H9 (cell line): ENCODE measurements around the gene ADAMTS15. TPM values are rescaled to one million over a fixed set of nuclear protein-coding genes. Genes with fewer than 3 reads are reported as not detected.
"Not testable (repeated sequence)": the region's sequence is repeated elsewhere in the genome, so short reads cannot be mapped to it uniquely, and the experiment has no call there.

Experiments
- DNase-seq: peaks from one replicate; pipeline ENCODE4 v3.0.0-alpha.2; 2017
- H2AFZ ChIP-seq: one replicate; pipeline ENCODE4 v1.6.1; 2013; ENCODE audit warnings: mild to moderate bottlenecking, low read length, control low read depth, moderate library complexity
- H2AK5ac ChIP-seq: 2 replicates; pipeline ENCODE4 v1.6.1; 2013; ENCODE audit warnings: low read length, control low read depth, mixed read lengths; ENCODE audit not compliant: insufficient read length
- H2BK120ac ChIP-seq: one replicate; pipeline ENCODE4 v1.6.1; 2013; ENCODE audit warnings: low read depth, mild to moderate bottlenecking, low read length, control low read depth, inconsistent platforms; ENCODE audit not compliant: poor library complexity, severe bottlenecking
- H2BK12ac ChIP-seq: 2 replicates; pipeline ENCODE4 v1.6.1; 2013; ENCODE audit warnings: low read length, control low read depth, mixed read lengths, low read depth; ENCODE audit not compliant: insufficient read length
- H2BK15ac ChIP-seq: 2 replicates; pipeline ENCODE4 v1.6.1; 2013; ENCODE audit warnings: low read depth, low read length, control low read depth
- H2BK20ac ChIP-seq: one replicate; pipeline ENCODE4 v1.6.1; 2013; ENCODE audit warnings: low read depth, mild to moderate bottlenecking, low read length, control low read depth, inconsistent platforms; ENCODE audit not compliant: poor library complexity, severe bottlenecking
- H2BK5ac ChIP-seq: 2 replicates; pipeline ENCODE4 v1.6.1; 2013; ENCODE audit warnings: low read length, control low read depth, mixed read lengths; ENCODE audit not compliant: insufficient read length
- H3K14ac ChIP-seq: 2 replicates; pipeline ENCODE4 v1.6.1; 2013; ENCODE audit warnings: low read length, control low read depth; ENCODE audit not compliant: insufficient read depth
- H3K18ac ChIP-seq: 2 replicates; pipeline ENCODE4 v1.6.1; 2013; ENCODE audit warnings: low read depth, mild to moderate bottlenecking, mixed read lengths, low read length, control low read depth; ENCODE audit not compliant: insufficient read length
- H3K23ac ChIP-seq: 2 replicates; pipeline ENCODE4 v1.6.1; 2013; ENCODE audit warnings: low read length, control low read depth, mixed read lengths, low read depth; ENCODE audit not compliant: insufficient read length
- H3K23me2 ChIP-seq: 2 replicates; pipeline ENCODE4 v1.6.1; 2013; ENCODE audit warnings: low read depth, mild to moderate bottlenecking, mixed read lengths, low read length, control low read depth; ENCODE audit not compliant: insufficient read length, poor library complexity, severe bottlenecking
- H3K27ac ChIP-seq: 2 replicates; pipeline ENCODE4 v1.5.1; 2013; ENCODE audit warnings: low read length, control low read depth, mixed read lengths, low read depth; ENCODE audit not compliant: insufficient read length
- H3K27me3 ChIP-seq: 2 replicates; pipeline ENCODE4 v1.6.1; 2013; ENCODE audit warnings: low read length, control low read depth, inconsistent platforms; ENCODE audit not compliant: insufficient read depth
- H3K4ac ChIP-seq: 2 replicates; pipeline ENCODE4 v1.6.1; 2013; ENCODE audit warnings: low read depth, mild to moderate bottlenecking, control low read depth, inconsistent platforms, low read length, moderate library complexity
- H3K4me1 ChIP-seq: 2 replicates; pipeline ENCODE4 v1.6.1; 2013; ENCODE audit warnings: low read length, control low read depth, inconsistent platforms; ENCODE audit not compliant: insufficient read depth
- H3K4me2 ChIP-seq: 2 replicates; pipeline ENCODE4 v1.6.1; 2013; ENCODE audit warnings: low read length, control low read depth, mixed read lengths; ENCODE audit not compliant: insufficient read length, insufficient read depth
- H3K56ac ChIP-seq: 2 replicates; pipeline ENCODE4 v1.6.1; 2013; ENCODE audit warnings: low read depth, mild to moderate bottlenecking, mixed read lengths, low read length, control low read depth; ENCODE audit not compliant: insufficient read length
- H3K79me1 ChIP-seq: 2 replicates; pipeline ENCODE4 v1.6.1; 2013; ENCODE audit warnings: low read depth, mild to moderate bottlenecking, moderate library complexity, low read length, control low read depth, inconsistent platforms; ENCODE audit not compliant: insufficient read depth, poor library complexity, severe bottlenecking
- H3K79me2 ChIP-seq: 2 replicates; pipeline ENCODE4 v1.6.1; 2013; ENCODE audit warnings: low read length, control low read depth, inconsistent platforms; ENCODE audit not compliant: insufficient read depth
- H3K9ac ChIP-seq: 2 replicates; pipeline ENCODE4 v1.6.1; 2013; ENCODE audit warnings: low read length, control low read depth, mixed read lengths; ENCODE audit not compliant: insufficient read length; ENCODE audit errors: extremely low read depth
- H3K9me3 ChIP-seq: one replicate; pipeline ENCODE4 v1.6.1; 2013; ENCODE audit warnings: low read depth, low read length, inconsistent platforms; ENCODE audit not compliant: control insufficient read depth
- H3T11ph ChIP-seq: one replicate; pipeline ENCODE4 v1.6.1; 2013; ENCODE audit warnings: mild to moderate bottlenecking, low read length, control low read depth, inconsistent platforms
- H4K20me1 ChIP-seq: one replicate; pipeline ENCODE4 v1.6.1; 2013; ENCODE audit not compliant: control insufficient read depth, insufficient read length, insufficient read depth
- H4K5ac ChIP-seq: 2 replicates; pipeline ENCODE4 v1.6.1; 2013; ENCODE audit warnings: low read depth, mild to moderate bottlenecking, mixed read lengths, low read length, control low read depth; ENCODE audit not compliant: insufficient read length
- H4K8ac ChIP-seq: replicated peaks from 2 replicates; pipeline ENCODE4 v1.6.1; 2013; ENCODE audit warnings: low read length, control low read depth, mixed read lengths, low read depth; ENCODE audit not compliant: insufficient read length
- H4K91ac ChIP-seq: 2 replicates; pipeline ENCODE4 v1.6.1; 2013; ENCODE audit warnings: low read depth, mild to moderate bottlenecking, moderate library complexity, mixed read lengths, low read length, control low read depth; ENCODE audit not compliant: insufficient read length
- H3K27ac Mint-ChIP-seq, 3 experiments: 2 replicates in 2 of 3; 3 replicates in 1 of 3; pipeline ENCODE4 v1.8.0; 2020 to 2021; ENCODE audit warnings: mixed read lengths in 3 of 3, mild to moderate bottlenecking in 1 of 3, moderate library complexity in 1 of 3
- H3K27me3 Mint-ChIP-seq: 2 replicates; pipeline ENCODE4 v1.8.0; 2021; ENCODE audit warnings: low read depth, mild to moderate bottlenecking, moderate library complexity, mixed read lengths
- H3K36me3 Mint-ChIP-seq, 3 experiments: 2 replicates in 2 of 3; 3 replicates in 1 of 3; pipeline ENCODE4 v1.8.0; 2020 to 2021; ENCODE audit warnings: low read depth in 3 of 3, mixed read lengths in 3 of 3; ENCODE audit not compliant: insufficient read depth in 1 of 3
- H3K4me1 Mint-ChIP-seq, 2 experiments: 2 replicates each; pipeline ENCODE4 v1.8.0; 2020; ENCODE audit warnings: mixed read lengths in 2 of 2
- H3K4me3 Mint-ChIP-seq, 2 experiments: 2 replicates in 1 of 2; 3 replicates in 1 of 2; pipeline ENCODE4 v1.8.0; 2020 to 2021; ENCODE audit warnings: mild to moderate bottlenecking in 2 of 2, mixed read lengths in 2 of 2, moderate library complexity in 1 of 2
- H3K9me3 Mint-ChIP-seq, 2 experiments: 2 replicates in 1 of 2; 3 replicates in 1 of 2; pipeline ENCODE4 v1.8.0; 2020; ENCODE audit warnings: mild to moderate bottlenecking in 2 of 2, mixed read lengths in 2 of 2, moderate library complexity in 1 of 2
- CTCF ChIP-seq: fragments of 200-600 bp; sonication (generic); conservative IDR thresholded peaks from 3 replicates; pipeline ENCODE4 v1.8.0; 2021; ENCODE audit warnings: antibody characterized with exemption, mild to moderate bottlenecking
- WGBS: extraction: QIAGEN DNeasy Blood & Tissue Kit; methylation state at CpG from one replicate; pipeline ENCODE4 v1.1.7; 2013; ENCODE audit warnings: missing lambda C conversion rate, low lambda C conversion rate, mixed read lengths; ENCODE audit not compliant: insufficient read length; ENCODE audit errors: extremely low coverage; 5-methylcytosine and 5-hydroxymethylcytosine counted together
- total RNA-seq: library from RNA; stranded (reverse); gene quantifications from 2 replicates; pipeline ENCODE4 v1.2.1, GENCODE V29; 2021

Gene ADAMTS15
- total RNA-seq, 1 experiment from 2014 or later = 1.3 TPM

GRCh38 chr11:130437848-130438247 is 10.6 kb upstream of the ADAMTS15 start:
- H2AK5ac ChIP-seq = no peak overlapping the region
- H3K23me2 ChIP-seq = peaks cover 4% of the 10 kb centered on the region
- H3K14ac ChIP-seq = no peak overlapping the region; the same call in 1 of the 2 replicates
- no peaks in the 10 kb centered on the region for H3K9me3 ChIP-seq
- no peak overlapping the region for H4K91ac ChIP-seq
- H3K27ac Mint-ChIP-seq = no peak overlapping the region
- H3K4me1 ChIP-seq = no peaks in the 10 kb centered on the region
- H2BK15ac ChIP-seq = no peak overlapping the region
- no peaks in the 10 kb centered on the region for H3K27me3 ChIP-seq
- H2BK120ac ChIP-seq = no peak overlapping the region
- H2BK12ac ChIP-seq = no peak overlapping the region
- no peak overlapping the region for H2AFZ ChIP-seq
- H2BK5ac ChIP-seq = no peak overlapping the region
- no peak overlapping the region for H3K18ac ChIP-seq
- H3K79me2 ChIP-seq = no peaks in the 10 kb centered on the region
- no peak overlapping the region for H4K8ac ChIP-seq
- WGBS = no CpG with 5 or more reads among the region's 7 CpGs
- no peaks in the 10 kb centered on the region; a peak in 2 of 5 replicates for H3K9me3 Mint-ChIP-seq
- no peaks in the 10 kb centered on the region for H3K79me1 ChIP-seq
- no peak overlapping the region for H3T11ph ChIP-seq
- no peak overlapping the region for H3K9ac ChIP-seq
- H4K20me1 ChIP-seq = no peaks in the 10 kb centered on the region
- no peaks in the 10 kb centered on the region for H3K36me3 Mint-ChIP-seq
- no peak overlapping the region for H2BK20ac ChIP-seq
- H3K4me2 ChIP-seq = no peak overlapping the region
- H3K27me3 Mint-ChIP-seq = peaks cover 39% of the 10 kb centered on the region
- H4K5ac ChIP-seq = no peak overlapping the region
- no peak for DNase-seq
- TF ChIP-seq CTCF = no peak
- no peak overlapping the region for H3K4ac ChIP-seq
- no peak overlapping the region for H3K23ac ChIP-seq
- no peak overlapping the region for H3K4me3 Mint-ChIP-seq
- H3K27ac ChIP-seq = no peak overlapping the region
- no peaks in the 10 kb centered on the region for H3K4me1 Mint-ChIP-seq
- no peak overlapping the region for H3K56ac ChIP-seq

GRCh38 chr11:130438401-130439159 is 9.9 kb upstream of the ADAMTS15 start:
- H3K4me3 Mint-ChIP-seq, H2BK12ac ChIP-seq, H4K20me1 ChIP-seq, H3K23ac ChIP-seq, H3K27ac ChIP-seq, H3K27me3 ChIP-seq, H2BK5ac ChIP-seq, H3K4me2 ChIP-seq, H2AK5ac ChIP-seq, H3K27ac Mint-ChIP-seq, H4K8ac ChIP-seq, H2BK15ac ChIP-seq, H3K9me3 ChIP-seq, H3K9ac ChIP-seq, H4K91ac ChIP-seq, H2BK20ac ChIP-seq, H2BK120ac ChIP-seq, H2AFZ ChIP-seq, H4K5ac ChIP-seq, H3K4ac ChIP-seq, H3K36me3 Mint-ChIP-seq, H3K4me1 Mint-ChIP-seq, H3T11ph ChIP-seq, H3K18ac ChIP-seq, DNase-seq, H3K79me1 ChIP-seq, H3K14ac ChIP-seq, H3K56ac ChIP-seq, H3K79me2 ChIP-seq, H3K23me2 ChIP-seq, H3K4me1 ChIP-seq, H3K9me3 Mint-ChIP-seq: not testable (repeated sequence)
- no CpG with 5 or more reads among the region's 10 CpGs for WGBS
- peaks cover 44% of the 10 kb centered on the region for H3K27me3 Mint-ChIP-seq
